Amniotic stem cell (primary cell): Measurements from ENCODE around the gene KCNJ1.

ENCODE experiments used
- DNase-seq: peaks from one replicate; lab custom pipeline; 2025; lab: John Stamatoyannopoulos, UW

Gene KCNJ1

DNA sequence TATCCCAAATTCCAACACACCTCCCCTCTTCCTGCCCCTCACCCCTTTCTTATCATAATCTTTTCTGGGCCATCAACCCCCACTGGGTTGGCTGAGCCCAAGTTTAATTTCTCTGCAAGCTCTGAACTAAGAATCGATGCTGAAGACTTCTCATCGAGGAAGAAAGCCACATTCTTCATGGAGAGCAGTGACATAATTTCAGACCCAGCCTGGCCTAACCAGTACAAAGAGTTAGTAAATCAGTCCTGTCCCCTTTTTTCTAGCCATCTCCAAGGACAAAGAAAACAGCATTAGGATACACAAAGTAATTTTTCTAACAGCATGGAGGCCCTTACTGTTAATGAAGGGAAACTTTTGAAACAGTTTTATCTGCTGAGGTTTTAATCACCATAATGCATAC is 45.0 kb downstream of the KCNJ1 start:
- DNase-seq: no peak

DNA sequence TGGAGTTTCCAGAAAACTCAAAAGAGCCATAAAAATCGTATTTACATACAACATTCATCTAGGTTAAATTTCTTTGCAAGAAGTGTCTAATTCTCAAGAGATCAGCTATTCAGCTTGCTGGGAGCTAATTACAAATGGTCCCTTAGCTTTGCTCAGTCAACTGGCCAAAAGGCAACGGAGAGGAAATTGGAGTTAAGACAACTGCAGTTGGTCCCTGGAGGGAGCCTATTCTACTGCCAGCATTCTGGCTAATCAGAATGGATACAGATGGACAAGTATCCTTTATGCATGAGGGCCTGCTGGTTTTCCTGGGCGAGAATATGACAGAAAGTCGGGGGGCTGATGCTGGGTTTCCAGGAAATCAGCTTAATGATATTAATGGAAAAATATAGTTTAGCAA is 45.5 kb downstream of the KCNJ1 start:
- no peak for DNase-seq

DNA sequence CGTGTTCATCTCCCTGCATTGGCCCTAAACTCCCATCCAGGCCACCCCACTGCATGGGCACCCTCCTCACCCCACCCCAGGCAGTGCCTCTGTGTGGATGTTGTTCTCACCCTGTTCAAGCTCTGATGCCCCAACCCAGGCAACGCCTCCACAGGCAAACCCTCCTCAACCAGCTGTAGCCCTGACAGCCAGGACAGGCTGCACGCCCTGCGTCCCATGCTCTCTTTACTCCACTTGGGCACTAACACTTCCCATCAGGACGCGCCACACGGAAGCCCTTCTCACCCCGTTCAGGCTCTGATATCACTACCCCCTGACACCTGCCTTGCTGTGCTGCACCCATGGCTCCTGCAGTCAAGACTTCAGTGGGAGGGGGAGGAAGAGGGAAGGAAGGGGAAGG is 47.9 kb downstream of the KCNJ1 start:
- DNase-seq: no peak

DNA sequence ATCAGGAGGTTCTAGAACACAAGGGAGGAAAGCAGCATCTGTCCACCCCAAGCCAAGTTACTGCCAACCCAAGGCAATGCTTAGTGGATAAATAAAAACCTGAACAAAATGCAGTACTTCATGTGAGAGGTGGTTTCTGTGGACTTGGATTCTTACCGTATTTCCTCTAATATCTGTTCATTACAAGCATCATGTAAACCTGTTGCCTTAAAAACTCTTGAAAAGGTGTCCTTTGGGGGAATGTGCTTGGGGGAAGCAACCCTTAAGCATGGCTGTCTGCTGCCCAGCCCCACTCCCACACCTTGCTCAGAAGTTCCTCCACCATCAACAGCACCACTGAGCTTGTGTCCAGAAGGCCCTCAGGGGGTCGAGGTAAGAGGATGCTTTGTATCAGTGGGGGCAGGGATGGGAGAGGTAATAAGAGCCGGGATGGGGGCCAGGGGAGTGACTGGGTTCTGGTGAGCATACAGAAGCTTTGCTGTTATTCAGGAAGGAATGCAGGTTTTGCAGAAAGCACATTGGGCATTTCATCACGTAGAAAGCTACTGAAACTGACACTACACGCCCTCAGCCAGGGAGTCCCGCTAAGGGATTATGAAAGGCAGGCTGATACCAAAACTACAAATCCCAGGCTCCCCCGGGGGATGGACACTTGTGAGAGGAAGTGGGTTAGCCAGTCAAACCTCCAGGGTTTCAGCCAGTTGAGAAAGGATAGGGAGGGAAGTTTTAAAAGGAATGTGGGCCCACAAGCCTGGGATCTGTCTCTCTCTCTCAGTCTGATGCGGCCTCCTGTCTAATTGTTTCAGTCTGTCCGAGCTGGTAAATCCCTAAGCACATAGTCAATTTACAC is 52.0 kb downstream of the KCNJ1 start:
- DNase-seq: peak; percentile 64

DNA sequence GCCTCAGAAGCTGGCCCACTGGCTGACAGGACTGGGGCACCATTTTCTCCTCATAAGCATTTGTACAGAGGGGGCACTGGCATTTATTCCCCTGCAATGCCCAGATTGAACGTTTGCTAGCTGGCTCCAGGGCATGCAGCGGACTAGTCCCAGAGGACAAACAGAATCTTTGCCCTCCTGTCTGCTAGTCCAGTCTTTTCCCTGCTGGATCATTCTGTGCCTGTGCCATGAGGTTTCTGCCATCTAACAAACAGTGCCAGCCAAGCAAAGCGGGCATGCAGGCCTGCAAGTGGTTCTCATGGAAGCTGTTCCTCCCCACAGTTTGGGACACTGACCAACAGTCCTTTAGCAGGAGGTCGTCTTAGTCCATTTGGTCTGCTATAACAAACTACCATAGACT is 53.4 kb downstream of the KCNJ1 start:
- DNase-seq: no peak

DNA sequence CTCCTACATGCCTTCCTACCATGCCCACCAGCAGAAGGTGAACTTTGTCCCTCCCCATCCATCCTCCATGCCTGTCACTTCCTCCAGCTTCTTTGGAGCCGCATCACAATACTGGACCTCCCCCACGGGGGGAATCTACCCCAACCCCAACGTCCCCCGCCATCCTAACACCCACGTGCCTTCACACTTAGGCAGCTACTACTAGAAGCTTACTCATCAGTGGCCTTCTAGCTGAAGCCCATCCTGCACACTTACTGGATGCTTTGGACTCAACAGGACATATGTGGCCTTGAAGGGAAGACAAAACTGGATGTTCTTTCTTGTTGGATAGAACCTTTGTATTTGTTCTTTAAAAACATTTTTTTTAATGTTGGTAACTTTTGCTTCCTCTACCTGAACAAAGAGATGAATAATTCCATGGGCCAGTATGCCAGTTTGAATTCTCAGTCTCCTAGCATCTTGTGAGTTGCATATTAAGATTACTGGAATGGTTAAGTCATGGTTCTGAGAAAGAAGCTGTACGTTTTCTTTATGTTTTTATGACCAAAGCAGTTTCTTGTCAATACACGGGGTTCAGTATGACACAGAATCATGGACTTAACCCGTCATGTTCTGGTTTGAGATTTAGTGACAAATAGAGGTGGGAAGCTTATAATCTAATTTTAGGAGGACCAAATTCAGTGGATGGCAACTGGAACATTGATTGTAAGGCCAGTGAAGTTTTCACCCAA is 56.1 kb downstream of the KCNJ1 start:
- DNase-seq: no peak

DNA sequence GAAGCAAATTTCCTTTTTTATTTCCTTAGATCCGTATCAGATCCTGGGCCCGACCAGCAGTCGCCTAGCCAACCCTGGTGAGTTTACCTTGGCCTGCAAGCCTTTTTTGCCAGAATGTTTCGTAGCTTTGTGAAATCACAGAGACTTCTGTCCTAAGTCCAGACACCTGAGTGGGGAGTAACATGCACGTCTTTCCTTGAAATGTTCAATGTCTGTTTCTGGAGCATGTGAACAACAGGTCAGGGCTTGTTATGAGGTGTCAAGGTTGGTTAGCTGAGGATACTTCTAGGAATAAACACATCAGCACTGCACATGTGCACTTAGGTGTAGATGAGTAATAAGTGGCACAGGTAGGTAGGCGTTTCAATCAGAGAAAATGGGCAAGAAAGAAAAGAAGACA is 58.0 kb downstream of the KCNJ1 start:
- DNase-seq: no peak

DNA sequence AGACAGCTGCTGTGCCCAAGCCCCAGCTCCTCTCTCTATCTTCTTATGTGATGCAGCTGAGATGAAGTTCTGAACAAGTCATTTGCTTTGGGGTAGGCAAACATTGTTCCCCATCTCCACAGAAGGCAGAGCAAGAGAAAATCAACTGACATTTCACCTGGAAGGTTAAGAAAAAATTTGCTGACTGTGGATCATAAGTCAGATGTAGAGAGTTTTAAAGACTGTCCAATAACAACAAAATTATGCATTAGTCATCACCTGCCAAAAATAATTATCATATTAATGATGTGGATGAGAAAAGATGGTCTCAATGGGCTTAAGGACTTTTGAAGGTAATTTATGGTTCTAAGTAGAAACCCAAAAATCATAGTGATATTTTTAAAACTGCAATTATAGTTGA is 59.2 kb downstream of the KCNJ1 start:
- no peak for DNase-seq

DNA sequence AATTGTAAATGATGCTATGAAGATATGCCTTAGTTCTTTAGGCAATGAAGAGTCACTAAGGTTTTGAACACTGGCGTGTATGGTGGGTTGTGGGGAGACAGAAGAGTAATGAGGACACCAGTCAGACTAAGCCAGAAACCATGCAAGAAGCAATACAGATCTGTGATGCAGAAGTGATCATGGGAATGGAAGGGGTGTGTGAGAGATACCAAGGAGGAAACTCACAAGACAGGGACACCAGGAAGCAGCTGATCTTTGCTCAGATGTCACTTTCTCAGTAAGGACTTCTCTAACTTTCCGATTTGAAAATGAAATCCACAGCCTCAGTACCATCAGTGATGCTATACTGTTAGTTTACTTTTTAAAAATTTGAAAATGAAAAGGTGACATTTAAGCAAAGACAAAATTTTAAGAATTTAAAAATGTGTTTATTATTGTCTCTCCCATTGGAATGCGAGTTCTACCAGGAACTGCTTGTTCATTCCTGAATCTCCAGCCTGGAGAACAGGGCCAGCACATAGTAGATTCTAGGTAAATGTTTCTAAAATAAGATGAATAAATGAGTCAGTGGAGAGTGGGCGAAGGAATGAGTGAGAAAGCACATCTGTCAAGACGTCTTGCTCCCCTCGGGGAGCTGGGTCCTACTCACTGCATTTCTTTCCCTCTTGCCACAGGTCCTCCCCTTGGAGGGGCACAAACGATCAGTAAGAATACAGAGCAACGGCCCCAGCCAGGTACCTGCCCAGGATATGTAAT is 60.4 kb downstream of the KCNJ1 start:
- DNase-seq: no peak

DNA sequence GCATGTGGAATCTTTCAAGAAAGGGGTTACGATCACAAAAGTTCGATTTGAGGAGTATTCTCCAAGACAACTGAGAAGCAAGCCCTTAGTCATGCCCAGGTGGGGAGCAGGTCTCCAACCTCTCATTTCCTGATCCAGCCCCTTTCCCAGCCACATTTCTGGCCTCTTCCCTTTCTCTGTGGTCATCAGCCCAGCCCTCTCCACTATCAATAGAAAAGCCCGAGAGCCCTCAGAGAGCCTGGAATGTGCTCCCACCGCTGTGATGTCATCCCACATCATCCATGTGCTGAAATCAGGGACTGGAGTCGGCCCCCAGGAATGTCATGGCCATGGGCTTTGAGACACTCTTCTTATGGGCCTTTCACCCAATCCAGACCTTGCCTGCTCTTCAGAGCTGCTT is 62.6 kb downstream of the KCNJ1 start:
- no peak for DNase-seq

DNA sequence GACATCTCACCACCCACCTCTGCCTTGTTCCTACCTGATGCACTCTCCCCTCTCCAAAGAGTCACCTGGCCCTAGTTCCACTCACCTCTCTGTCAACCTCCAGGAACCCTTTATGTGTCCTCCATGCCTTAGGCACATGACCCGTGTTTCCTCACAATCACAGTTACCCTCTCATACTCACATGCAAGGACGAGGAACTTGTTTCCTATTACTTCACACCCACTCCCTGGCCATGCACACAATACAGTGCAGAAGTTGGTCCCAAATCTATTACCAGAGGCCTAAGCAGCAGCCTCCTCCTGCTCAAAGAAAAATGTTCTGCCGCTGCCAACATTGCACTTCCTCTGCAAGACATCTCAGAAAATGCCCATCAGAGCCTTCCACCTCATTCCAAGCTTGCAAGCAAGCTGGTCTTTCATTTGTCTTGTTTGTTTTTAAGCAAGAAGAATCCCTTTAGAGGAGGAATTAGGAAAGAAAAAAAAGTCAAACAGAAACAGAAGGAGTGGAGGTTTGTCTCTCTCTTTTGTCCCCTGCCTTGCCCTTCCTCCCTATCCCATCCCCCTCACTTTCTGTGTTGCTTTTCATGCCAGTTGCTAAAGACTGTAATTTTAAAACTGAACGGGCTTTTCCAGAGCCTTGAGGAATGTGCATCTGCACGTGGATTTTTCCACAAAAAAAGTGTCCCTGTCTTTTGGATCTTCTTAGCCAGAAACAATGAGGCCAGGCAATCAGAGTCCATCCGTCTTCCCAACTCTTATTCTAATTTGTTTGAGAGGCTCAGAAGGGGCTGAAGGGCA is 63.4 kb downstream of the KCNJ1 start:
- no peak for DNase-seq

DNA sequence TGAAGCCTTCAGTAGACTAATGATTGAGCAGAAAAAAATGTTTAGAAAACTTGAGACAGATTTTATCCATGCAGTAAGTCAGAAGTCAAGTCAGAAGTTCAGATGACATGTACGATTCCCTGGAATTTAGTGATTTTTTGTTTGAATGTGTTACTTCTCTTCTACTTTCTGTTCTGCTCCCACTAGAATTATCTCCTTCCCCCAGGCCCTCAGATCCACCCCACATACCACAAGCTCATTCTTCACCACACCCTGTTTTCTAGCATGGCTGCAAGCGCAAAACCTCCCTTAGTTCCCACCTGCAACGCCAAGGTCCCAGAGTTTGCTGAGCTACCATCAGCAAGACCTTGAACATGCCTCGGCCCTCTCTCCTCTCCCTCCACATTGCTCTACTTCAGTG is 64.1 kb downstream of the KCNJ1 start:
- no peak for DNase-seq

DNA sequence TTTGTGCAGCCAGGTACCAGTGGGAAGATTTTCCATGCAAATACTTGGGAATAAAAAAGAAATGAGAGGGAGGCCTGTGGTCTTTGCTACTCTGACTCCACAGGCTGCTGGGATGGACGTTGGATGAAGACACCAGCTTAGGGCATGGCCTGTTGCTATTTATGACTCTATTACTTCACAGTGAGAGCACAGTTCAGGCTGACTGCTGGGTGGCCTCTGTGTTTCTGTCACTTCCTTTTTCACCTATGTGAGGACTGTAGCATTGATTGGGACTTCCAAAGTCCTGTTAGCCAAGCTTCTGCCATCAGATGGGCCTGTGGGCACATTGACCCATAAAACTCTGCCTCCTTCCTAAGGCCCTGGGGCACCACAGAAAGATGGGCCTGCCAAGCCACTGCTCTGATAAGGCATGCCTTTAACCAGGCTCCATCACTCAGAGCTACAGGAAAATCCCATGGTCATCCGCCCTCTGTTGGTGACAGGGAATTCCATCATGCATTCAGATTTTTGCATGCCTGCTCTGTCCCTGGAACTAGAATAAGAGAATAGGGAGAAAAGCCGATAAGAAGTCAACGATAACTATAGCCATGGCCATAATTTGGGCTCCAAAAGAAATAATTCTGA is 64.6 kb downstream of the KCNJ1 start:
- no peak for DNase-seq

DNA sequence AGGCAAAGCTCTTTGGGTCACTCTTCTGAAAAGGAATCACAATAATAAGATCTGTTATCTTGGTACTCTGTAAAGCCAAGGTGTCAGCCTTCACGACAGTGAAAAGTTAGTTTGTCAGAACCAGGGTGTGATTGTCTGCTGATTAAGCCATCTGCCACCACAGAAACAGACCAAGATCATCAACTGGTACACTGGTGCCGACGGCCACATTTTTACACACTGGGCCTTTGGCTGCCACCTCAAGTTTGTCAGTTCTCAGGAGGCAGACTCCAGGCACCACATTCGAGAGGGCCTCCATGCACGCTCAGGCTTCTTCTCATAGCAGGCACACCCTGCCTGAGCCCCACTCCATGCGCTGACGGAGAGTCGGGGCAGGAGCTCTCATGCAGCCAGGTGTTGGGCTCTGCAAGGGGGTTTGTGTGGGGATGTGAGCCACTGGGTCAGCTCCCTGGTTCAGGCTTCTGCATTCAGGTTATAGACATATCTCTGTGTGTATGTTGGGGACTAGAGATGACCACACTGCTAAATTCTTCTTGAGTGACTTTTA is 66.2 kb downstream of the KCNJ1 start:
- DNase-seq: no peak

DNA sequence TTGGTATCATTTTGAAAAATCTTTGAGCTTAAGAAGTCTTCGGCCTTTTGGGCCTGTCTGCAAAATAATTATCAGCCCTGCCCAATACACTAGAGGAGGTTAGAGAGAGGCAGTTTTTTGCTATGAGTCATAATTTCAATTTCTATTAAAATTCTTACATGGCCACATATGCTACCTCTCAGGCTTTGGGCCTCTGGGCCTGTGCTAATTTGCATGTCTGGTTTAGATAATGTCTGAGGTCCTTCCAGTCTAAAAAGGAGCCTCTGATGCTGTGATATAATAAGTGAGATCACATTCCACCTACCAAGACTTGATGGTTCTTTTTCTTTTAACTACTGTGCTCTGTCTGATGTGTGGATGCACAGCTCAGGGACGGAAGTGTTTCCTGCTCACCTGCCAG is 70.8 kb downstream of the KCNJ1 start:
- DNase-seq: no peak

DNA sequence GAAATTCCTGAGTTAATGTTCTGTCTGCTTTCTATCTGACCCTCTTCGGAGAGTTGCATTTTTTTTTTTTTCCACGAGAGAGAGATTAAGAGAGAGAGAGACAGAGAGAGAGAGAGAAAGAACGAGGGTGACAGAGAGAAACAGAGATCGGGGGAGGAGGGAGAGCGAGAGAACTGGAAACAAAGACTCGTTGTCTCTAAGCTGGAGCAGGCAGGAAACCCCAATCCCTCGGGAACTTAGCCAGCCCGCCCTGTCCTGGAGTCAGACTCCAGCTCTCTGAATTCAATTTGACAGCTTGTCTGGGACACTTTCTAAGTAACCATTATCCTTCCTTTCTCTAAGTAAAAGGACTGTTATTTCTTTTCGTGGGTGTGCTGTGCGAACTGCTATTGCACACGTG is 76.9 kb downstream of the KCNJ1 start:
- no peak for DNase-seq

DNA sequence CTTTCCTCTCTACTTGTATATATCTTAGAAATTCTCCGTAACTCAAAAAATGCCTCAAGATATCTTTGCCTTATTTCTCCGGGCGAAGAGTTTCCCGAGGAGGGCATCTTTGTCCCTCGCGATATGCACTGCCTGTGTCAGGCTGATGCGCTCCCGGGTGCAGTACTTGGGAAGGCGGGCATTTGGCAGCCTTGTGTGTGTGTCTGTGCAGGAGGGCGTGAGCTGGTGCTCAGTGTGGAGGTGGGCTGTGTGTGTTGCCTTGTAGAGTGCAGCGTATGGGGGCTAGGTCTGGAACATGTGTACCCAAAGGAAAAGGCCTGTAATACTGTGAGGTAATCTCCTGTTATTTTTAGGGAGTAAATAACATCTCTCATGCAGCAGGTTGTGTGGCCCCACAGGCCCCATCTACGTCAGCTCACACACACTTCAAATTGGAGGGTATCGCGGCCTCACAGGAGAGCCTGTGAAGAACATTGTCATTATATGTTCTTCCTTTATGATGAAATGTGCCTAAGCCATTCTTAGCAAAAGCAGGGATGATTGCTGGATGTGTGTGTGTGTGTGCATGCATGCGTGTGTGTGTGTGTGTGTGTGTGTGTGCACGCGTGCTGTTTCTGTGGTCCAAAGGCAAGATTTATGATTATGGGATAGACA is 77.5 kb downstream of the KCNJ1 start:
- DNase-seq: no peak
